NK-92 (cell line): ENCODE results near the gene SRP72.

ENCODE experiments used
- DNase-seq: peaks from one replicate; lab custom pipeline; 2025; ENCODE audit not compliant: unreplicated experiment; lab: John Stamatoyannopoulos, UW

The SRP72 gene

GRCh38 chr4:56540826-56541225 is 73.4 kb downstream of the SRP72 start:
- DNase-seq, result no peak

- no peak for DNase-seq
Measured at GRCh38 chr4:56544573-56545131, 77.2 kb downstream of the SRP72 start.

DNA sequence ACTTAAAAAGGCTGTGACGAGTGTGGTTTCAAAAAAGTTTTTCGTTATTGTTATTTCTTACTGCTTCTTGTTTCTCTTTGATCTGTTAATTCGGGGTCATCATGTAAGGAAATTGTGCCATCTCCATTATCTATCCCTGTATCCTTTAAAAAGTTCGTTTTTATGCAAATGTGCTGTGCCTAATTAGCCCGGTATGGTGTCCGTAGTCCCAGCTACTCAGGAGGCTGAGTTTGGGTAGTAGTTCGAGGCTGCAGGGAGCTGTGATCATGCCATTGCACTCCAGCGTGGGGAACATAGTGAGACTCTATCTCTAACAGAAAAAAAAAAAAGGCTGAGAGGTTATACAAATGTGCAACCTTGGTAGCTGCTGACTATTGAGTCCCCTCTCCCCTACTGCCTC is 83.2 kb downstream of the SRP72 start:
- no peak for DNase-seq

DNA sequence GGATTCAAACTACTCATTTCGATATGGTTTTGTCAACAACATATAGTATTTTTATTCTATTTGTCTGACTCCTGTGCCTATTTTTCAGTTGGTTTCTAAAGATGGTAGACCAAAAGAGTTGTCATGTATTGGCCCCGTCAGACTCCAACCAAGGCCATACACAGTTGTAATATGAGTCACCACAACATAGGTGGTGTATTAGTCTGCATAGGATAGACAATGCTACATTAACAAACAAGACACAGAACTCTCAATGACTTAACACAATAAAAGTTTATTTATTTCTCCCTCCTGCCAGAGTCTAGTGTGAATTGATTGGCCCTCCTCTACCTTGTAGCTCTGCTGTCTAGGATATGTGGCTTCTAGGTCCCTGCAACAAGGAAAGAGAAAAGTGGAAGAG is 84.1 kb downstream of the SRP72 start:
- no peak for DNase-seq

DNA sequence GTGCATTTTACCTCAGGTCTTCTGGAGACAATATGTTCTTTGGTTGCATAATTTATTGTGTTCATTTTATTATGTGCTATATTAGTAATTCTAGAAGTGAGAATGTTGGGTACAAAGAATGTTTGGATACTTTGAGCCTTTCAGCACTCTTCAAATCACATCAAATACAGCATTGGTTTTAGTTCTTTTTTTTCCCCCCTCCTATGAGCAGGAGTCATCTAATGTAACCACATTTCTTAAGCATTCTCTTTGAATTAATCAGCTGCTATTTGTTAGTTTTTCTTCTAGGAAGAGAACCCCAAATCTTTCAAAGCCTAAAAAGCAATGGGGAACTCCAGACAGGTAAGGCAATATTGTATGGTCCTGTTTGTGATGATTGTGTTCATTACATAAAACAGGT is 84.9 kb downstream of the SRP72 start:
- no peak for DNase-seq
